ENCODE data around the gene ERC2.

Gene ERC2

DNA sequence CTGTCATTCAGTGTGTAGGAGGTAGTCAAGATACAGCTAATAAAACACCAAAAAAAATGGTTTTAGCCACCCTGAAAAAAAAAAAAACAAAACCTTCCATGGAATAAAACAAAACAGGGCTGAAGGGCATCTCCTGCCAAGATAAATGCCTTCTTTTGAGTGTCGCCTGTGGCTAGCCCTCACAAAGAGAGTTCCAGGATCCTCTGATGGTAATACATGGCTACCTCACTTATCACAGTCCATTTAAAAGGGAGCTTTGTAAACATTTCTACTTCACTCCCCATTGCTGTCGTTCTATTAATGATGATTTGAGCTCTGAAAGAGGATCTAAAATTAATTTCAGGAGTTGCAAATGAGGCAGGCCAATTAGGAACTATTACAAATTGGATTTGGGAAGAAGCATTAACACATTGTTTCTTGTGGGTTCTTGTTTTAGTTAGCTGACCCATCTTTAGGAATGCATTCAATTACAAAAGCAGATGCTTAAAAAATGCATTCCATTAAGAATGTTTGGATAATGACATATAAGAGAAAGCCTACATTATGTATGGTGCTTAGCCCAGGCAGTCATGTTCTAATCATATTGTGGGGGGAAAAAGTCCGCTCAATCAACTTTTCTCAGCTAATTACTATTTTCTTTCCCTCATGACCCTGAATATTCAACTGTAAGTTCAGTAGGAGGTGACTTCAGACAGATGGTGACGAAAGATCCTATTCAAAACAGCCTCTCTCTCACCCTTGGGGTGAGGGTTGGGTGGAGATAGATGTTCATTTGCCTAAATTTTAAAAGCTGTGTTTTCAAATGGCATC is 726.0 kb downstream of the ERC2 start:
- no peak for DNase-seq (ENCODE audit: low spot score)

DNA sequence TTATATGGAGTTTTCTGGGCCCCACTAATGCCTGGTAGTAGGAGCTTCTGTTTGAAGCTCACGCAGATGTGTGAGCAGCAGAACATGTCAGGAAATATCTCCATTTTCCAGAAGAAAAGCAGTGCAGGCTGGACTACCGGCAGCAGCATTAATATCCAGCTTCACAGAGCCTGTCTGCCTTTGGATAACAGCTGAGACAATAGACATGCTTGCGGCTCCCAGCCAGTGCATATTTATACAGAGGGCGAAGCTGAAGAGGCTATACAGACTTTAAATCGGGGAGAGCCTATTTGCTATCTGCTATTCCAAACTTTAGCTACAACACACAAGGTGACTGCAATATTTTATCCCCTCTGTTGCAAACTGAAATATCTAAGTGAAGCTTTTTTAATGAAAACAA is 731.1 kb downstream of the ERC2 start:
- no peak for DNase-seq (ENCODE audit: low spot score)

DNA sequence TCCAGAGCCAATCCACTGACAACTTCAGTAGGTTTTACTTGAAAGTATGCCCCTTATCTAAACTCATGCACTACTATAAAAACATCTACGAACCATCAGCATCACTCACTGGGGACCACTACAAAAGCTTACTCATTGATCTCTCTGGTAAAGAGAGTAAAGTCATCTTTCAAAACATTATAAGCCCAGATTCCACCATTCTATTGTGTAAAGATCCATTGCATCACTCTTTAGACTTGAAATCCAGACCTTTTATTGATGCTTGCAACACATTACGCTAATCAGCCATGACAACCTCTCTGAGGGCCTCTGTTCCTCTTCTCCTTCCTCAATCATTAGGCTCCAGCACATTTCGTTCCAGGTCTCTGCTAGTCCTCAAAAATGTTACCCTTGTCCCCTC is 732.3 kb downstream of the ERC2 start:
- DNase-seq (ENCODE audit: low spot score), result no peak

DNA sequence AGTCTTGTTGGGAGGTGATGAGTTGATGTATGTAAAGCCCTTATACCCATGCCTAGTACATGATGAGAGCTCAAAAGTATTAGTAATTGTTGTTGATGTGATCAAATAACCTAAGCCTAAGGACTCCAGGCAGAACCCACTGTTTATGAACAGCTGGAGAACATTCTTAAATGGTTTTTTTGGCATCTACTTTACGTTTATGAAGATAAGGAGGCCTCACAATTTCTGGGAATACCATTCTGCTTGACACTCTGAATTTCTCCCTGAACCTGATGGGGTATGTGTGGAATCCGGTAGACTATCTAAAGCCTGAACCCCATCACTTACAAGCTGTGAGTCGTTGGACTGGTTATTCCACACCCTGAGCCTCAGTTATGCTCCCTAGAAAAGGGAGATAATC is 736.5 kb downstream of the ERC2 start:
- no peak for DNase-seq (ENCODE audit: low spot score)

DNA sequence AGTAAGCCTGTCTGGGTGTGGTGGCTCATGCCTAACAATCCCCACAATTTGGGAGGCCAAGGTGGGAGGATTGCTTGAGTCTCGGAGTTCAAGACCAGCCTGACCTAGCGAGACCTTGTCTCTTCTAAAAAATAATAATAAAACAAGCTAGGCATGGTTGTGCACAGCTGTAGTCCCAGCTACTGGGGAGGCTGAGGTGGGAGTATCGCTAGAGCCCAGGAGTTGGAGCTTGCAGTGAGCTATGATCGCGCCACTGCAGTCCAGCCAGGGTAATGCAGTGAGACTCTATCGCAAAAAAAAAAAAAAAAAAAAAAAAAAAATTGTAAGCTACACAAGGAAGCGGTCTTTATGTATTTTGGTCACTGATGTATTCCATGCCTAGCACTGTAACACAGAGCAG is 738.7 kb downstream of the ERC2 start:
- DNase-seq (ENCODE audit: low spot score), result no peak

DNA sequence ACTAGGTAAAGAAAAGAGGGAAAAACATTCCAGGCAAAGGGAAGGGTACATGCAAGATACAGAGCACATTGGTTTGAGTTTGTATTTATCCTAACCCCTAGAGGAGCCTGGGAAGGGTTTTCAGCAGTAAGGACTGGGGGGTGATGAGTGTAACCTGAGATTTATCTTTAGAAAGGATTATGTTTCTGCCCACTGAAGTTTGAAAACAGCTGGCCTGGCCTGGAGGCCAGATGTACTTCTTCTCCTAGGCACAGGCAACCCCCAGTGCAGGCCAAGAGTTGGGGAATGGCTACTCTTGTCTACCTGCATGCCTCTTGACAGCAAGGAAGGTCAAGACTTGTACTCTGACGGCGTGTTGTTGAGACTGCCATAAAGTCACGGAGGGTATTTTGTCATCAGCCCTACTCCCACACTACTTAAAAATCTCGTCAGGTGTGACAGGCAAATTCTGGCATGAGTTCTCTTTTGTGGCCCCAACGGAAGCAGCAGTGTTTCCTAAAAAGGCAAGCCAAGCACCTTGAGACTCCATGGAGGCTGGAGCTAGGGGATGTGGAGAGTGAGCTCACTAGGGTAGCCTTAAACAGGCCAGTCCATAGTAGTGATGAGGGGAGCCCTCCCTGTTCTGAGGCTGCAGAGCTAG is 739.7 kb downstream of the ERC2 start:
- DNase-seq (ENCODE audit: low spot score), result no peak

DNA sequence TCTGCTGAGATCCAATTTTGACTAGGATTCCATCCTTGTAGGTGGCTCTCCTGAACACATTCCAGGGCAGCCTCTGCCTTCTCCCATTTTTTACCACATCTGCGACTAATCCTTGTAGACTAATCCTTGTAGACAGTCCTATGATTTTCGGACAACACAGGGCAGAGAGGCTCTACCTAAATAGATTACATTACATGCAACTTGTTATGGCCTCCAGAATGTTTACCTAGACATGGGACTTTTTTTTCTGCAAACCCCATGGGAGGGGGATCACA is 741.8 kb downstream of the ERC2 start:
- DNase-seq (ENCODE audit: low spot score), result no peak

DNA sequence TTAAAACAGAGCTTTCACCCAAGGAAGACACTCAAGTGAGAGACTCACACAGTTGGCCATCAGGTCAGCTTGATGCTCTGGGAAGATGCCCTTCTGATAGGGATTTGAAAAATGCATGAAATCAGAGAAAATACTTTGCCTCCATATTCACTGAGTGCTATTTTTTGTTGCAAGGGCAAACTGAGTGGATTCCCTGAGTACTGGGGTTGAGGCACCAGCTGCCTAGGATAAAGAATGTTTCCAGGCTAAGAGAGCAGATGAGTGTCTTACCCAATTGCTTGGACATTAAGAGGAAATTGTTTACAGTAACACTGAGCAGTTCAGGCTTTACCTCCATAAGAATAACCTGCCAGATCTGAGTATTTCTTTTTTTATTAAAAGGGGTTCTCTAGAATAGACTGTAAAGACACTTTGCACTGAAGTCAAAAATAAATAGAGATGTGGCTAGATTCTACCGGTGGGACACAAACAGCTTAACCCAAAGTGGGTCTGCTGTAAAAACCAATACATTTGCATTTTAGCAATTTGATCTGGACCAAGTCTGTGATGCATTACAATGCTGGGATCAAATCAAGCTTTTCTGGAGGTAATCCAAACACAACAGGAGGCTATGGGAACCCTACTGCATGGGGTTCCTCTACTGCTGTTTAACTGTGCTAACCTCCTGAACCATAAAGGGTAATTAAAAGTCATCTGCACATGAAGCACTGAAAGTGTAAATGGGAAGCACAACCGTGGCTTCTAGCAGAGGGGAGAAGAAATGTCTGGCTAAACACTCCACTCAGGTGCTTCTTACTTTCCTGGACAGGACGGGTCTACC is 742.4 kb downstream of the ERC2 start:
- no peak for DNase-seq (ENCODE audit: low spot score)

DNA sequence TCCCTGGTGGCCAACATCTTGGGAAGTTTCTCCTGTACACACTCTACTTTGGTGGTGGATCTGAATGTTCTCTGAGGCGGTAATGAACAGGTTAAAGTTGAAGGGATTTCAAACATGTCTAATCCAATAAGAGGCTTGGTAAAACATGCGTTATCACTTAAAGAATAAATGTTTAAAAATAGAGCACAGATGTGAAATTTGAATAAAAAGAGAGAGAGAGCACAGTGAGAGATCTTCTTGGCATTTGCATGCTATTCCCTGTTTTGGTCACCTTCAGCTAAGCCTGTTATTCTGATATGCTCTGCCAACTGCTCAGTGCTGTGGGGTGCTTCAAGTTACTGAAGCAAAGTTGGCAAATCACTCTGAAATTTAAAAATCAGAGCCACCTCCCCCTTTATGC is 743.4 kb downstream of the ERC2 start:
- DNase-seq (ENCODE audit: low spot score), result no peak

DNA sequence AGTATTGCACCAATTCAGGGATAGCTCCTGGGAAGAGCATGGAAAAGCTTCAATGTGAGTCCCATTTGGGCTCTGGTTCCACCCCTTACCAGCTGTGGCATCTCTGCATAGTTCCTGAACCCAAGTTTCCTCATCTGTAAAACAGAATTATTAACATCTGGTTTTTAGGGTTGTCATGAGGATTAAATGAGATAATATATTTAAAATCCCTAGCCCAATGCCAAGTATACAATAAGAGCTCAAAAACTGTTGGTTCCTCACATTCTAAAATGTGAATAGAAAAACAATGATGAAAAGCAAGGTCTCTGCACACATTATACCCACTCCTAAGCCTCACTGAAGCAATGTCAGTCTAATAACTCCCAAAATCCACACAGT is 743.9 kb downstream of the ERC2 start:
- DNase-seq (ENCODE audit: low spot score), result no peak

DNA sequence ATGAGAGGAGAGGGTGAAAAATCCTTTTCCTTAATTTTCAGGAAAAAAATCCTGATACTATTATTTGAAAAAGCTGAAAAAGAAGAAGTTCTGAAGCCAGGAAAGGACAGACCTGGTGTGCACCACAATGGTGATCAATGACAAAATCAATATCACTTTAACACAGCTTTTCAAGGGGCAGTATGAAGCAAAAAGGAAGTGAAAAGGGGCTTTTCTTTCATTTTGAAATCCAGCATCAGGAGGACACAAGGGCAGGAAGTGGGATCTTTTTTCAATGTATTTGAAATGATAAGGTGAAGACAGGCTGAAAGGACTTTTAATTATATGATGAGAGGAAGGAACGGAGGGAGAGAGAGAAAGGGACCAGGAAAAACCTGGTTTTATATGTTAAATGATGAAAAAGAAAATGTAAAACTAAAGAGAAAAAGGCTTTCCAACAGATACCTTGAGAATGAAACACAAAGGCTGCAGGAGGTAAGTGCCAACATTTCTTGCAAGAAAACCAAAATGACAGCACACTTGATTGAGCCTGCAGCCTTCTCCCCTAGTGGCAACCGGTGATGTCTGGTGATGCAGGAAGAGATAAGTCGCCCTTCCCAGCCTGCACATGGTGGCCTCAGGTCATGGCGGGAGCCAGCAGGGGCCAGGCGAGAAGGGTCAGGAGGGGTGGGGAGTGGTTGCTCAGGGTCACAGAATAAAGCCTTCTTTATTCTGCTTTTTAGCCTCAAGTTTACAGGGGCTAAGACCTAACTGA is 744.4 kb downstream of the ERC2 start:
- no peak for DNase-seq (ENCODE audit: low spot score)

DNA sequence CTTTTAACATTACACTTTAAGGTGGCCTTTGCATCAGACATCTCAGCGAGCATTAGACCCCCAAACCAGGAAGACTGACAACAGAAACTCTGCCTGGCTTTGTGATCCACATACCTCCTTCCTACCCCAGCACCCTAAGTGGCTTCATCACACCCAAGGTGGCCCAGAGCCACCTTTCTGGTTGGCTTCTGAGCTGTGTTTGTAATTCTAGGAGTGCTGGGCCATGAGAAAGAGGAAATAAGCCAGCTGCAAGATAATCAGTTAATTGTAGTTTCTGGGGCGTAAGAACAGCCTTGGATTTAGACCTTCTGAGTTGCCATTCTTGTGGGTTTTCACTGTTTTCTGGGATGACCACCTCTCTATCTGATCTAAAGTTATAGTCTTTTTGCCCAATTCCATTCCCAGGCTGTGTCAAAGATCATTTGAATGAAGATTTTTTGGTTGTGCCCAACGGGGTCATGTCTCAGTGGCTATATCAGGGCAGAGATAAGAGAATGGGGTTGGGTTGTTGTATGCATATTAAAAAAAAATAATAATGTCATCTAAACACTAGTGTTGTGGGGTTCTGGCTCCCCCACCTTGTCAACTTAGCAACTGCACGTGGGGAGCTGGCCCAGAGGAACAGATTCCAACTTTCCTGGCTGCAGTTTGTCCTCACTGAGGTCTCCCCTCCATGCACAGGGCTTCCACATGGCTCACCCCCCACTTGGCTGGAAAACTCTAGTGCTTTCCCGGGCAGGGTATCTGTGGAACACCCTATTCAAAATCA is 746.4 kb downstream of the ERC2 start:
- no peak for DNase-seq (ENCODE audit: low spot score)

DNA sequence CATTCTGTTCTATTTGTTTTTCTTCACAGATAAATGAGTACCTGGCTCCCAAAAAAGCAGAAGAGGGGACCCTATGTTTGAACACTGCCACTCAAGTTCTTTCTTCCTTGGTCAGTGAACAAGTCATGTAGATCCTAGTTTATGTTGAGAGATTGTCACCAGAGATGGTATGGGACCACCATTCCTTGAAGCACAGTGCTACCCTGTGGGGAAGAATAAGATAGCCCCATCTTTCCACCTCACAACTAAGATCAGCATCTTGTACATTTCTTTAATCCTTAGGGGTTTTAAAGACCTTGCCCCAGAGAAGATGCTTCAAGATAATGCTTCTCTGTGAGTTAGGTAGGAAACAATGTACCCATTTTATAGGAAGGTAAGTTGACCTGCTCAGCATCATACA is 747.7 kb downstream of the ERC2 start:
- no peak for DNase-seq (ENCODE audit: low spot score)

DNA sequence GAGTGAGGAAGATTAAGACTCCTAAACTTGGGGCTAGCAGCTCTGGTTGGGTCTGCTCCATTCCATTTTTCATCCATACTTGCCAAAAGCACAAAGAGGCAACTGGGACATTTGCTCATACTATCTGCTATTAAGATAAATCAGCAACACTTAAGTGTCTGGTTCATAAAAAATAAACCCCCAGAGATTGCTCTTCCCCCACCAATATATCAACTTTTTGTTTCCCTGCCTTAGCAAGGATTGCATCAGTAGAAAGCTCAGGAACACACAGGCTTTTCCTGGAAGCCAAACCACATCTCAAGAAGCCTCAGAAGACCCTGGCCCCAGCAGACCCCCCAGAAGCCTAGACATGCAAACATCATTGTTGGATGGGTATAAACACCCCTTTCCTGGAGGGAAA is 748.8 kb downstream of the ERC2 start:
- no peak for DNase-seq (ENCODE audit: low spot score)

DNA sequence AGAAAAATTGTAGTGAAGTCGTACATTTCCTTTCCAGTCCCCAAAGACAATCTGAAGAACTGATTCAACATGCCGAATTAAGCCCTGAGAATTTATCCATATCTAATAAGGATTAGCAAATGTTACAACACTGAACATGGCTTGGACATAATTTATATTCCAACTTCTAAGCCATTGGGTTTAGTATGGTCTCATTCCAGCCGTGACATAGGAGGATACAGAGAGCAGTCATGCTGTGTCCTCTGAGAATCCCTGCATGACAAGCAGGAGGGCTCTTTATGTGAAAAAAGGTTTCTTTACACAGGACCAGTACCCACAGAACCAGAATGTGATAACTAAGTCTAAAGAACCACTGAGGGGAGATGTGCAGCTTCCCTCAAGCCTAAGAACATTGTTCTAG is 749.3 kb downstream of the ERC2 start:
- DNase-seq (ENCODE audit: low spot score), result no peak

DNA sequence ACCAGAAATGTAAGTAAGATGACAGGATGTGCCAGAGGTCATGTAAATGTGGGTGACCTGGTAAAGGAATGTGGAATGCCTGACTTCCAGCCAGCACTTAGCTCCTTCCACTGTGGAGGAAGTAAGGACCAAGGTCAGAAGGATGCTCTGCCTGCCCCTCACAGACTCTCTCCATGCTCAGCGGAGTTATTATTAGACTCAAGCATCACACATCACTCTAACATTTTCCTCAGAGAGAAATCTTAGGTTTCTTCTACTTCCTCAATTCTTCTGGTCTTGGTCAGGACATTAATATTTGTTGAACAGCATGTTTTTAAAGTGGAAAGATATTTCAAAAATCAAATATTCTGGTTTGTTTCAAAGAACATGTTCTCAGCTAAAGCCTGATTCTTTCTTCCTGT is 749.7 kb downstream of the ERC2 start:
- DNase-seq (ENCODE audit: low spot score), result no peak

DNA sequence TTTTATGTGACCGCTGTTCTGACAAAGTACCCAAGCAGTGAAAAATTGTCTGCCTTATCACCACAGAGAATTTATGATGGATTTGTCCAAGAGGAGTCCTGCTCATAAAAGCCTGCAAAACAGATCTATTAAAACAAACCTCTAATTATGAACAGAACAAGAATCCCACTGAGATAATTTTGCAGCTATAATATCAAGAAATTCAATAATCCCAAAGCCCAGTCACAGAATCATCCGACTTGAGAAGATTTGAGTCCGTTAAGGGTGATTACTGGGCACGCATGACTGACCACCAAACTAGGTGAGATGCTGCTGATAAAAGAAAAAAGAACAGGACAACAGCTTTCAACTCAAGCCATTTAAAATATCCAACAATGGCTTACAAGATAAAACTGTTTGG is 750.2 kb downstream of the ERC2 start:
- DNase-seq (ENCODE audit: low spot score), result no peak

DNA sequence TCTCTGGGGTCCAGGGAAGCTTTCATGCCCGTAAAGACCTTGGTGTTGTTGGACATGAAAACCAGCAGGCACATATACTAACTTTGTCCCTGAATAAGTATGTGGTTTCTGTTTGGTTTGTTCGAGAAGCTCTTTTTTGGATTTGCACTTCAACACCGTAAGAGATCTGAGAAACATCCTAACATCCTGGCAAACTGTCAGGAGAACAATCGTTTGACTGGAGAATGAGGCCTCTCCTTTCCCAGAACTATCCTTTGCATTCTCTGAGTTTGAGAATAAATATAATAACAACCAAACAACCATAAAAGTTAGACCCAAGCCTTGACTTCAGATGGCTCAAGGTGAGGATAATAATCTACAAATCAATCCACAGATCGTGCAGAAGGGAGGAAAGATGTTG is 750.8 kb downstream of the ERC2 start:
- DNase-seq (ENCODE audit: low spot score), result no peak

DNA sequence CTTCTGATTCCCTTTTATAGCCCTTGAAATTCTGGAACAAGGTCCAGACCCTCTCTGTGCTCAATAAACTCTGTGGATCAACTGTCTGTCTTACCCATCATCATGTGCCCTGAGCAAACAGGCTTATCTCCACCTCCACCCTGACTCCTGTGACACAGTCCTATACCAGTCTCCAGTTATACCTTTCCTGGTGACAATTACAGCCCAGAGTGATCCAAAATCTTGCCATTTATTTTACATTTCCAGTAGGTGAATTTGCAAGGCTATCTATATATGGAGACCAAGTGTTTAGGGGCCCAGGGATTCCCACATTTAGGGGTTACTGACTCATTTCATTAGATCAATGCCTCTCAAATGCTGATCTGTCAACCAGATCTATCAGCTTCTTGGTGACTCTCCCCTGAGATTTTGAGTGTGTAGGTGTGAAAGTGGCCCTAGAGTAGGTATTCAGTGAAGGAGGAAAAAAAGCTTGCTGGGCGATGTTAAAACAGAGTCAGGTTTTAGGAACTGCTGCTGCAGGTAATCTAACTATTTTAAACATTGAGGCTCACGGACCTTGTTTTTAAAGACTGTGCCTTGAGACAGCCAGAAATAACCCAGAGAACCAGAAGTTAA is 751.5 kb downstream of the ERC2 start:
- DNase-seq (ENCODE audit: low spot score), result no peak

DNA sequence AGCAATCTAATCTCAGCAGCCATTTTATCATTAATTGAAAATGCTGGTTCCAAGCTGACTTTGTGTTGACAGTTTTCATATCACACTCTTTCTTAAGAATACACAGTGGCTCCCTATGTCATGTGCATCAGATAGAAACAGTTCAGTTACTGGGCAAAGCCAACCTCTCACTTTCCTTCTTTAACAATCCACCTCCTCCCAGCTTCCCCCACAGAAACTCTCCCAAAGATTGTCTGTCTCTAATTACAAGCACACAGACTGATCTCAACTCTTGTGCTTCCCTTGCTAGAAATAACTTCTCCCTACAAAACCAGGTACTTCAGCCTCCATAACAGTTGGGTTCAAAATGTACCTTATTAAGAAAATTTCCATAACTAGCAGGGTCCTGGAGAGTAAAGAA is 752.2 kb downstream of the ERC2 start:
- no peak for DNase-seq (ENCODE audit: low spot score)

DNA sequence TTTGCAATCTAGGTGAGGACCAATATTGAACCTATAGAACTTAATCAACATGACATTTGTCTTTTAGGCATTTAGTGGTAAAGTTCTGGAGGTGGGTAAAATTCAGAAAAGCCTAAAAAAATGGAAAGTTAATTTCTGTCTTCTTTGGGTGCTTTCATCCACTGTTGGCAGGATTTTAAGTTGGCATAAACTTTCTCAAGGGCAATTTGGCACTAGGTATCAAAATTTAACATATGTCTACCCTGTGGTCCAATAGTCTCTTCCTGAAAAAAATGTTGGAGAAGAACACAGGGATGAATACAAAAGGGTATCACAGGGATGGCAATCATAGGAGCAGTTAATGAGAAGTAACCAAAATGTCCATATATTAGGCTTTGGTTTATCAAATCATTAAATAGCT is 754.2 kb downstream of the ERC2 start:
- DNase-seq (ENCODE audit: low spot score), result no peak

DNA sequence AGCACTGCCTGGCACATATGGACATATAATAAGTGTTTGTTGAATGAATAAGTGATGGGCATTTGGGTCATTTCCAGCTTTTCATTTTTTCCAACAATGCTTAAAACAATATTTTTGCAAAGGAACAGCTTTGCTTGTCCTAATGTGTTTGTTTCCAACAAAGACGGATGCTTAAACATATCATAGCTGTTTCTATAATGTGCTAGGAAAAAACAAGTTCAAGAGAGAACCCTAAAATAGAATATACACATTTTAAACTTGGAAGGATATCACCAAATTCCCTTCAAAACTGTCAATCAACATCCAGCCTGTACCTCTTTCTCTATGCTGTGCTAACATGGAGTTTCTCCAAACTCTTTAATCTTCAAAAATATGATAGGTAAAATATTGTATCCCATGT is 756.6 kb downstream of the ERC2 start:
- DNase-seq (ENCODE audit: low spot score), result no peak

Data from hematopoietic multipotent progenitor cell treated with erythropoietin and hydrocortisone succinate and interleukin-3 and kit ligand, for 17 days (in vitro differentiated cells).